ENCODE data around the gene KCNQ2. TPM values are rescaled to one million over a fixed set of nuclear protein-coding genes. Genes with fewer than 3 reads are reported as not detected.

Gene KCNQ2
- total RNA-seq, 2 donors from 2014 or later = not detected

DNA sequence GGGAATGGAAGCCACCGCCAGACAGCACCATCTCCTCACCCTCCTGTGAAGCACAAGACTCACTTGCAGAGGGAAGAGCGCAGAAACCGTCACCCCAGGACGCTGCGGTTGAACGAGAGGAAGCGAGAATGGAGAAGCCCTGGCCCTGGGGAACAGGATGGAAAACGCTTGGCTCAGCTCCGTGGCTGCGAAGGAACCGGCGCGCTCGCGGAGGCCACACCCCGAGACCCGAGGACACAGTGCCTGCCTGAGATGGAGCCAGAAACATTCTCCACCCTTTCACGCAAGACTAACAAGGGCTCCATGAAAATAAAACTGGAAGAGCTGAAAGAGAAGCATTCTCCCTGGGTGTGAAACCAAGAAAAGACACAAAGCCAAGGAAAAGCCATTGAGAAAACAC, 86.0 kb downstream of the KCNQ2 start:
- DNase-seq (ENCODE audit: low spot score) = no peak
- no peak overlapping the region for H3K27ac ChIP-seq
- peaks cover 0 to 40% of the 10 kb centered on the region in 2 donors for H3K9me3 ChIP-seq
- H3K4me3 ChIP-seq = no peak overlapping the region
- no peaks in the 10 kb centered on the region for H3K4me1 ChIP-seq
- TF ChIP-seq, protein P1, sequence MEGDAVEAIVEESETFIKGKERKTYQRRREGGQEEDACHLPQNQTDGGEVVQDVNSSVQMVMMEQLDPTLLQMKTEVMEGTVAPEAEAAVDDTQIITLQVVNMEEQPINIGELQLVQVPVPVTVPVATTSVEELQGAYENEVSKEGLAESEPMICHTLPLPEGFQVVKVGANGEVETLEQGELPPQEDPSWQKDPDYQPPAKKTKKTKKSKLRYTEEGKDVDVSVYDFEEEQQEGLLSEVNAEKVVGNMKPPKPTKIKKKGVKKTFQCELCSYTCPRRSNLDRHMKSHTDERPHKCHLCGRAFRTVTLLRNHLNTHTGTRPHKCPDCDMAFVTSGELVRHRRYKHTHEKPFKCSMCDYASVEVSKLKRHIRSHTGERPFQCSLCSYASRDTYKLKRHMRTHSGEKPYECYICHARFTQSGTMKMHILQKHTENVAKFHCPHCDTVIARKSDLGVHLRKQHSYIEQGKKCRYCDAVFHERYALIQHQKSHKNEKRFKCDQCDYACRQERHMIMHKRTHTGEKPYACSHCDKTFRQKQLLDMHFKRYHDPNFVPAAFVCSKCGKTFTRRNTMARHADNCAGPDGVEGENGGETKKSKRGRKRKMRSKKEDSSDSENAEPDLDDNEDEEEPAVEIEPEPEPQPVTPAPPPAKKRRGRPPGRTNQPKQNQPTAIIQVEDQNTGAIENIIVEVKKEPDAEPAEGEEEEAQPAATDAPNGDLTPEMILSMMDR (IDR thresholded peaks at IDR 0.05) = no peak
- no peaks in the 10 kb centered on the region for H3K36me3 ChIP-seq
- H3K27me3 ChIP-seq = no peaks in the 10 kb centered on the region

DNA sequence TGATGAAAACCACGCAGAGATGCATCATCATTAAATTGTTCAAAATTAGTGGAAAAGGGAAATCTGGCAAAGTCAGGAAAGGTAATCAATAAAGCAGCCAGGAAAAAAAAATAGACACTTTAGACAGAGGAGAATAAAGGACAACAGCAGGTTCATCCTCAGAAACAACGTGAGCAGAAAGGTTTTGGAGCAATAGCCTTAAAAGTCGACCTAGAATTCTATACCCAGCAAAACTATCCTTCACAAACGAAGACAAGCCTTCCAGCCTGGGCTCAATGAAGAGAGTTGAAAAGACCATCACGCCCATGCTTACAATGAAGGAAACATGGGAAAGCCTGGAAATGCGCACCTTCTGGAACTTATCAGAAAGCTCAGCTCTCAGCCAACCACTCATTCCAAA, 86.6 kb downstream of the KCNQ2 start:
- Histone ChIP-seq H3K36me3 (no peaks in the 10 kb centered on the region), H3K4me1 (no peaks in the 10 kb centered on the region), H3K9me3 (peaks cover 0 to 33% of the 10 kb centered on the region in 2 donors), H3K27me3 (no peaks in the 10 kb centered on the region), H3K27ac (no peak overlapping the region), H3K4me3 (no peak overlapping the region)
- TF ChIP-seq, protein P1 (IDR thresholded peaks at IDR 0.05) = no peak
- no peak for DNase-seq (ENCODE audit: low spot score)

DNA sequence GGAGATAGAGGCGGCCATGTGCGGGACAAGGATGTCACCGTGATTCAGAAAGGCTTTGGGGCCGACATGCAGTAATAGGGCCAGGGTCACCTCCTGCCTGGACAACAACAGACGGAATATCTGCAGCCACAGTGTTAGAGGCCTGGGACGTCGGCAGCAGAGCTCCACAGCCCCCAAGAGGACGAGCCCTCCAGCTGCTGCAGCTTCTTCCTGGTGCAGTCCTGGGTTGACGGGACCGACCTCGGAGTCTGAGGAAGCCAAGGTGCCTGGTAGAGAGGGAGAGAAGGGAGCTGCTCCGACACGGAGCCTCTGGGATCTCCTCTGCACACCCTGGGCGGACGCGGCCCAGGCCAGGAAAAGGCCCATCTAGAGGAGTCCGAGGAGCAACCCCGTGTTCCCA, 88.1 kb downstream of the KCNQ2 start:
- no peaks in the 10 kb centered on the region for H3K36me3 ChIP-seq
- H3K27ac ChIP-seq = no peak overlapping the region
- no peaks in the 10 kb centered on the region for H3K4me1 ChIP-seq
- no peak for DNase-seq (ENCODE audit: low spot score)
- no peak overlapping the region for H3K4me3 ChIP-seq
- H3K27me3 ChIP-seq = no peaks in the 10 kb centered on the region
- TF ChIP-seq, protein P1 (IDR thresholded peaks at IDR 0.05) = no peak
- H3K9me3 ChIP-seq = peaks cover 0 to 21% of the 10 kb centered on the region in 2 donors

DNA sequence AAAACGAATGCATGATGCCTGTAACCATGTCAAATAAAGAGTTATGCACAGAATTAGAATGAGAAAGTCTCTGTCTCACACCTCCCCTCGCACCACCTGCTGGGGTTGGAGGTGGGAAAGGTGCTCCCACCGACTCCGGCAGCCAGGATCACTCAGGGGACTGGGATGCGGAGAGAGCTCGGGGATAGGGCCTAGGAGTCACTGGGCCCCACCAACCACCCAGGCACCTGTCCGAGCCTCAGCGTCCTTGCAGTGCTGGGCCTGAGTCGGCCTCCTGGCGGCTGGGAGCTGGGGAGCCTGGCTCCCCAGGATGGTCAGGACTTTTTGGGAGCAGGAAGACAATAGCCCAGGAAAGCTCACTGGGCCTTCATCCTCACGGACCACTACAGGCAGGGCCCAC, 88.9 kb downstream of the KCNQ2 start:
- H3K27ac ChIP-seq = no peak overlapping the region
- H3K4me3 ChIP-seq = no peak overlapping the region
- no peaks in the 10 kb centered on the region for H3K36me3 ChIP-seq
- no peaks in the 10 kb centered on the region for H3K4me1 ChIP-seq
- no peak for DNase-seq (ENCODE audit: low spot score)
- no peaks in the 10 kb centered on the region for H3K27me3 ChIP-seq
- TF ChIP-seq, protein P1 (IDR thresholded peaks at IDR 0.05) = no peak
- H3K9me3 ChIP-seq = peaks cover 0 to 18% of the 10 kb centered on the region in 2 donors

DNA sequence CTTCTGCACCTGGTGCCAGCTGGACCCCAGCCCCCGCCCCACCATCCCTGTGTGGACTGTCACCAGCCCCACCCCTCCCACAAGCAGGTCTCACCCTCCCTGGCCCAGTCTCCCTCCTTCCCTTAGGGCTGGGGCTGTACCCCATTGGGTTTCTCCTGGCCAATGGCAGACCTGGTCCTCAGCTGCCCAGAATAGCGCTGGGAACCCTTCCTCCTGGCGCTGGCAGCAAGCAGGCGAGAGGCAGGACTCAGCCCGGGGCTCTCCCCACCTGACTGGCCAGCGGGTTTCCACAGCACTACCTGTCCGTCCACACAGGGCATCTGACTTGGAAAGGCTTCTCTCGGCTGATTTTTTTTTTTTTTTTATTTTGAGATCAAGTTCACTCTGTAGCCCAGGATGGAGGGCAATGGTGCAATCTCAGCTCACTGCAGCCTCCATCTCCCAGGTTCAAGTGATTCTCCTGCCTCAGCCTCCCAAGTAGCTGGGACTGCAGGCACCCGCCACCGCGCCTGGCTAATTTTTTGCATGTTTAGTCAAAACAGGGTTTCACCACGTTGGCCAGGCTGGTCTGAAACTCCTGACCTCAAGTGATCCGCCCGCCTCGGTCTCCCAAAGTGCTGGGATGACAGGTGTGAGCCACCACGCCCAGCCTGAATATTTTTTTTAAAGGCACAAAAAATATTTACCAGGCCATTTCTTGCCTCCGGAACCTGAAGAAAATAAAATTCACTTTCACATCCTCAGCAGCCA, 89.7 kb downstream of the KCNQ2 start:
- TF ChIP-seq, protein P1 (IDR thresholded peaks at IDR 0.05) = no peak
- Histone ChIP-seq H3K27me3 (no peaks in the 10 kb centered on the region), H3K4me3 (no peak overlapping the region)

More for the DNA sequence above, 89.7 kb downstream of the KCNQ2 start:
- no peak overlapping the region for H3K27ac ChIP-seq
- H3K4me1 ChIP-seq = no peaks in the 10 kb centered on the region
- H3K36me3 ChIP-seq = no peaks in the 10 kb centered on the region
- peaks cover 0 to 17% of the 10 kb centered on the region in 2 donors for H3K9me3 ChIP-seq
- DNase-seq (ENCODE audit: low spot score) = no peak

Measured in right atrium auricular region (tissue), 2 donors.